Gastrocnemius medialis (tissue), 4 donors: ENCODE data around the gene AUNIP. TPM values are rescaled to one million over a fixed set of nuclear protein-coding genes. Genes with fewer than 3 reads are reported as not detected.

Source experiments
- ATAC-seq, 2 donors: fragments of 150-250 bp; one replicate each; pipeline ENCODE4 v1.9.1; 2016
- DNase-seq, 2 donors: peaks; one replicate each; pipeline ENCODE4 v3.0.0-alpha.2; 2019
- H3K27ac ChIP-seq, 4 donors: fragments of 200-600 bp; sonication (generic); 1 replicate in 1 of 4; 2 replicates in 3 of 4; pipeline ENCODE4 v1.5.1; 2016 to 2018; ENCODE audit warnings: mild to moderate bottlenecking in 2 of 4, moderate library complexity in 1 of 4
- H3K27me3 ChIP-seq, 3 donors: fragments of 200-600 bp; sonication (generic) in 2 of 3; 1 replicate in 1 of 3; 2 replicates in 2 of 3; pipeline versions ENCODE4 v1.5.1 to v1.6.0; 2016 to 2019; ENCODE audit warnings: mild to moderate bottlenecking in 1 of 3, moderate library complexity in 1 of 3
- H3K36me3 ChIP-seq, 2 donors: fragments of 200-600 bp; sonication (generic) in 1 of 2; one replicate each; pipeline ENCODE4 v1.5.1; 2017 to 2018
- H3K4me1 ChIP-seq, 2 donors: fragments of 200-600 bp; sonication (generic) in 1 of 2; one replicate each; pipeline ENCODE4 v1.5.1; 2016 to 2017; ENCODE audit warnings: mild to moderate bottlenecking in 2 of 2
- H3K4me3 ChIP-seq, 4 donors: fragments of 200-600 bp; sonication (generic) in 3 of 4; 1 replicate in 1 of 4; 2 replicates in 3 of 4; pipeline ENCODE4 v1.5.1; 2016 to 2019; ENCODE audit warnings: mild to moderate bottlenecking in 2 of 4
- H3K9me3 ChIP-seq, 3 donors: fragments of 200-600 bp; sonication (generic) in 2 of 3; 1 replicate in 1 of 3; 2 replicates in 2 of 3; pipeline ENCODE4 v1.5.1; 2016 to 2019
- POLR2A ChIP-seq, 2 donors: fragments of 450-650 bp; IDR thresholded peaks; one replicate each; pipeline ENCODE4 v1.6.1; 2017; ENCODE audit warnings: antibody characterized with exemption in 2 of 2, mild to moderate bottlenecking in 2 of 2, moderate library complexity in 2 of 2
- in situ Hi-C, 4 donors: fragments of 200-750 bp; cut with MboI; loops; one replicate each; pipeline versions ENCODE4 v1.15.0 to v1.8.0; 2017; ENCODE audit warnings: low sequenced_read_pairs in 4 of 4
- intact Hi-C: fragments of 100-400 bp; cut with DNase I; formaldehyde crosslinking; loops from one replicate; pipeline ENCODE4 v1.15.1; 2023; ENCODE audit warnings: low total_unique reads
- total RNA-seq, 4 donors: library from RNA; depleted of rRNA; stranded (reverse); fragments of >200 nt; gene quantifications; one replicate each; pipeline versions ENCODE4 v1.1.0 to v1.2.3, GENCODE V29; 2016
- TF ChIP-seq, protein P1 (sequence below), 5 experiments: fragments of 450-650 bp in 3 of 5; fragments of 200-600 bp in 2 of 5; sonication (generic) in 2 of 5; IDR thresholded peaks in 4 of 5; conservative IDR thresholded peaks in 1 of 5; 1 replicate in 4 of 5; 2 replicates in 1 of 5; pipeline ENCODE4 v1.5.1; 2016 to 2019; ENCODE audit warnings: antibody characterized with exemption in 5 of 5, mild to moderate bottlenecking in 3 of 5, moderate library complexity in 3 of 5

Gene AUNIP
- total RNA-seq, 4 donors from 2014 or later = not detected

- TF ChIP-seq POLR2A (IDR thresholded peaks at IDR 0.05) = no peak
- TF ChIP-seq, protein P1, sequence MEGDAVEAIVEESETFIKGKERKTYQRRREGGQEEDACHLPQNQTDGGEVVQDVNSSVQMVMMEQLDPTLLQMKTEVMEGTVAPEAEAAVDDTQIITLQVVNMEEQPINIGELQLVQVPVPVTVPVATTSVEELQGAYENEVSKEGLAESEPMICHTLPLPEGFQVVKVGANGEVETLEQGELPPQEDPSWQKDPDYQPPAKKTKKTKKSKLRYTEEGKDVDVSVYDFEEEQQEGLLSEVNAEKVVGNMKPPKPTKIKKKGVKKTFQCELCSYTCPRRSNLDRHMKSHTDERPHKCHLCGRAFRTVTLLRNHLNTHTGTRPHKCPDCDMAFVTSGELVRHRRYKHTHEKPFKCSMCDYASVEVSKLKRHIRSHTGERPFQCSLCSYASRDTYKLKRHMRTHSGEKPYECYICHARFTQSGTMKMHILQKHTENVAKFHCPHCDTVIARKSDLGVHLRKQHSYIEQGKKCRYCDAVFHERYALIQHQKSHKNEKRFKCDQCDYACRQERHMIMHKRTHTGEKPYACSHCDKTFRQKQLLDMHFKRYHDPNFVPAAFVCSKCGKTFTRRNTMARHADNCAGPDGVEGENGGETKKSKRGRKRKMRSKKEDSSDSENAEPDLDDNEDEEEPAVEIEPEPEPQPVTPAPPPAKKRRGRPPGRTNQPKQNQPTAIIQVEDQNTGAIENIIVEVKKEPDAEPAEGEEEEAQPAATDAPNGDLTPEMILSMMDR (IDR thresholded peaks at IDR 0.05 in 4 of 5, conservative IDR thresholded peaks at IDR 0.05 in 1 of 5) = no peak
- Histone ChIP-seq H3K36me3 (peaks cover 0 to 40% of the 10 kb centered on the region in 2 donors), H3K4me3 (no peak overlapping the region), H3K27me3 (no peaks in the 10 kb centered on the region), H3K4me1 (peaks cover 26 to 38% of the 10 kb centered on the region in 2 donors), H3K9me3 (no peaks in the 10 kb centered on the region), H3K27ac (peak overlapping the region; percentile 39 to 99 (median 96))
- ATAC-seq = no peak
- intact Hi-C loops (no loop called here), in situ Hi-C loops (no loop called here)
- DNase-seq = peak in 1 of 2 donors; percentile 12
Observed at GRCh38 chr1:25817840-25818501, 41.3 kb downstream of the AUNIP start.

DNA sequence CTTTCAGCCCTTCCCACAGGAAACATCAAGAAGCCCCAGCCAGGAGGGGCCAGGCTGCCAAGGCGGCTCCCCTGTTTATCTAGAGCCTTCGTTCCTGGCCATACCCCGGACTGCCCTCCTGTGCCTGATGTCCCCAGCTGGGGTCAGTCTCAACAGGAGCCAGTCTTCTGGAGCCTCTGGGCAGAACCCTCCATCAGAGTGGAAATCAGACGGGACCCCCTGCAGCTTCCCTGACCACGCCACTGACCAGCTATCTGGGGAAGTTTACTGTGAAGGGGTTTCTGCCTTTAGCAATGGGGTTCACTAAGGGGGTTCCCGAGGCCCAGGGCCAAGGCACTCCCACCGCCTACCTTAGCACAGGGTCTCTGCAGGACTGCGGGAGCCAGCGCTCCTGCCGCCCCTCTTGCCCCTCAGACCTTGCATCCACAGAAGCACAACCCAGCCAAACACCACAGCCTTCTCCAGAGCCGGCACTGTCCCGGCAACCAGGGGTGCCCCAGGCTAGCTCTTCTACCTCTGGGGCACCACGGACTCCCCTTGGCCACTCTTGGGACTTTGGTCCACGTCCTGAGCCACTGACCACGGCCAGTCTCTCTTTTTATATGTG, 43.0 kb downstream of the AUNIP start:
- Histone ChIP-seq H3K27me3 (no peaks in the 10 kb centered on the region), H3K36me3 (peaks cover 0 to 52% of the 10 kb centered on the region in 2 donors), H3K4me3 (no peak overlapping the region), H3K27ac (no peak overlapping the region), H3K9me3 (no peaks in the 10 kb centered on the region), H3K4me1 (peaks cover 13 to 22% of the 10 kb centered on the region in 2 donors)
- ATAC-seq (no peak), DNase-seq (peak in 1 of 2 donors; percentile 8)
- in situ Hi-C loops = no loop called here
- TF ChIP-seq, protein P1 (IDR thresholded peaks at IDR 0.05 in 4 of 5, conservative IDR thresholded peaks at IDR 0.05 in 1 of 5) = no peak
- no peak for TF ChIP-seq POLR2A (IDR thresholded peaks at IDR 0.05)
- intact Hi-C loops = no loop called here

GRCh38 chr1:25815208-25816111, 43.8 kb downstream of the AUNIP start:
- intact Hi-C loops (no loop called here), in situ Hi-C loops (no loop called here)
- H3K36me3 ChIP-seq = peaks cover 0 to 52% of the 10 kb centered on the region in 2 donors
- peaks cover 18 to 23% of the 10 kb centered on the region in 2 donors for H3K4me1 ChIP-seq
- no peaks in the 10 kb centered on the region for H3K9me3 ChIP-seq
- DNase-seq = peak in 1 of 2 donors; percentile 13
- no peak for TF ChIP-seq POLR2A (IDR thresholded peaks at IDR 0.05)
- TF ChIP-seq, protein P1 (IDR thresholded peaks at IDR 0.05 in 4 of 5, conservative IDR thresholded peaks at IDR 0.05 in 1 of 5) = no peak
- no peaks in the 10 kb centered on the region for H3K27me3 ChIP-seq
- no peak overlapping the region for H3K4me3 ChIP-seq
- H3K27ac ChIP-seq = no peak overlapping the region
- ATAC-seq = no peak

DNA sequence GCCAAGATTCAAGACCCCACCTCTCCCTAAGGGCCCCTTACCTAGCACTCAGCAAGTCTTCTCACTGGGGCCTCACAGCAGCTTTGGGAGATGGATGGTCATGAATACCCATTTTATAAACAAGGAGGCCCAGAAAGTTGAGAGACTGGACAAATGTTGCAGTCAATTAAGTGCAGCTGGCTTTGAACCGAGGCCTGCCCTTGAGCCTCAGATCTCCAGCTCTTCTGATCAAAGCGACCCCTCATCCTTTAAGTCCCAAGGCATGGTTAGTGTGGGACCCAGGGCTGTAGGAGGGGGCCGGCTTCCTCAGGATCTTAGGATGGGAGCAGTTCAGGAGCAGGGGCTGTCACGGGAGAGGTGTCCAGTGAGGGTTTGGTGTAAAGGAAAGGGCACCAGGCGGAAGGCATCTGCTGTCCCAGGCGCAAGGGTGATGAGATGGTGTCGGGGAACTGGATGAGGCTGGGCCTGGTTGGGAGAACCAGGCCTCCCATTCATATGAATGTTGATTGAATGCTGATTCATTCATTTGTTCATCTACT, 44.6 kb downstream of the AUNIP start:
- peaks cover 19 to 27% of the 10 kb centered on the region in 2 donors for H3K4me1 ChIP-seq
- intact Hi-C loops = no loop called here
- ATAC-seq (no peak), DNase-seq (peak in 1 of 2 donors; percentile 8)
- in situ Hi-C loops = no loop called here
- TF ChIP-seq POLR2A (IDR thresholded peaks at IDR 0.05) = no peak
- TF ChIP-seq, protein P1 (IDR thresholded peaks at IDR 0.05 in 4 of 5, conservative IDR thresholded peaks at IDR 0.05 in 1 of 5) = no peak
- no peak overlapping the region for H3K27ac ChIP-seq
- H3K36me3 ChIP-seq = peaks cover 0 to 60% of the 10 kb centered on the region in 2 donors
- H3K9me3 ChIP-seq = no peaks in the 10 kb centered on the region
- H3K4me3 ChIP-seq = no peak overlapping the region
- H3K27me3 ChIP-seq = no peaks in the 10 kb centered on the region
